Thoracic aorta (tissue), 2 donors: ENCODE data around the gene RAB40B. TPM values are rescaled to one million over a fixed set of nuclear protein-coding genes. Genes with fewer than 3 reads are reported as not detected.

Source experiments
- ATAC-seq: fragments of 150-250 bp; one replicate; pipeline ENCODE4 v1.8.0; 2017; ENCODE audit warnings: low read depth; ENCODE audit not compliant: insufficient number of reproducible peaks, low FRiP score
- DNase-seq: peaks from one replicate; pipeline ENCODE4 v3.0.0-alpha.2; 2020; ENCODE audit warnings: low spot score
- H3K27ac ChIP-seq, 2 donors: fragments of 200-600 bp; sonication (generic); 1 replicate in 1 of 2; 2 replicates in 1 of 2; pipeline ENCODE4 v1.5.1; 2016; ENCODE audit warnings: mild to moderate bottlenecking in 2 of 2, moderate library complexity in 2 of 2
- H3K27me3 ChIP-seq: fragments of 200-600 bp; sonication (generic); replicated peaks from 2 replicates; pipeline ENCODE4 v1.6.0; 2016; ENCODE audit warnings: mild to moderate bottlenecking; ENCODE audit not compliant: insufficient read depth
- H3K36me3 ChIP-seq: fragments of 200-600 bp; sonication (generic); one replicate; pipeline ENCODE4 v1.5.1; 2016
- H3K4me1 ChIP-seq, 2 donors: fragments of 200-600 bp; sonication (generic); 1 replicate in 1 of 2; 2 replicates in 1 of 2; pipeline versions ENCODE4 v1.5.1 to v1.6.0; 2016; ENCODE audit warnings: low read depth in 2 of 2, mild to moderate bottlenecking in 1 of 2; ENCODE audit not compliant: control insufficient read depth in 1 of 2
- H3K4me3 ChIP-seq: fragments of 200-600 bp; sonication (generic); 2 replicates; pipeline ENCODE4 v1.5.1; 2016; ENCODE audit warnings: mild to moderate bottlenecking
- H3K9me3 ChIP-seq: fragments of 200-600 bp; sonication (generic); 2 replicates; pipeline ENCODE4 v1.5.1; 2016
- total RNA-seq, 2 donors: library from RNA; depleted of rRNA; stranded (reverse); fragments of >200 nt; gene quantifications; one replicate each; pipeline versions ENCODE4 v1.1.0 to v1.2.3, GENCODE V29; 2016
- TF ChIP-seq, protein P1 (sequence below): fragments of 200-600 bp; sonication (generic); IDR thresholded peaks from one replicate; pipeline ENCODE4 v1.5.1; 2019; ENCODE audit warnings: antibody characterized with exemption

RAB40B gene
- total RNA-seq, 2 donors from 2014 or later = 17.3 to 21.1 TPM

DNA sequence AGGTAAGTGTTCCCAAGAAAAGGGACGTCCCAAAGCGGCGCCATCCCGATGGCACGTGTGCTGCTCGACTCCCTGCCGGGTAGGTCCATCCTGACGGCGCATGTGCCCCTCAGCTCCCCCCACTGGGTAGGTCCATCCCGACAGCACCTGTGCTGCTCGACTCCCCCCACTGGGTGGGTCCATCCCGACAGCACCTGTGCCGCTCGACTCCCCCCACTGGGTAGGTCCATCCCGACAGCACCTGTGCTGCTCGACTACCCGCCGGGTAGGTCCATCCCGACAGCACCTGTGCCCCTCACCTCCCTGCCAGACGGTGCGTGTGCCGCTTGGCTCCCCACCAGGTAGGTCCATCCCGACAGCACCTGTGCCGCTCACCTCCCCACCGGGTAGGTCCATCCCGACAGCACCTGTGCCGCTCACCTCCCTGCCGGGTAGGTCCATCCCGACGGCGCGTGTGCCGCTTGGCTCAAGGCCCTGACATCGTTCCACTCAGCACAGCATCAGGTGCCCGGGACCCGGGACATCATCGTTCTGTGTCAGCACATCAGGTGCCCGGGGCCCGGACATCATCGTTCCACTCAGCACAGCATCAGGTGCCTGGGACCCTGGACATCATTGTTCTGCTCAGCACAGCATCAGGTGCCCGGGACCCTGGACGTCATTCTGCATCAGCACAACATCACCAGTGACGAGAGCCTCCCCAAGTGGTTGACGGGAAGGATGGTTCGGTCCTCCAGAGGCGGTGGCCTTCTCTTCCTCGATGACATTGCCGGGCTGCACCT is 31.2 kb upstream of the RAB40B start:
- ATAC-seq (no peak), DNase-seq (no peak)
- Histone ChIP-seq H3K36me3 (peaks cover 7% of the 10 kb centered on the region), H3K27me3 (no peaks in the 10 kb centered on the region), H3K4me3 (no peak overlapping the region), H3K27ac (no peak overlapping the region), H3K4me1 (peaks cover 0 to 4% of the 10 kb centered on the region in 2 donors), H3K9me3 (no peaks in the 10 kb centered on the region)
- TF ChIP-seq, protein P1, sequence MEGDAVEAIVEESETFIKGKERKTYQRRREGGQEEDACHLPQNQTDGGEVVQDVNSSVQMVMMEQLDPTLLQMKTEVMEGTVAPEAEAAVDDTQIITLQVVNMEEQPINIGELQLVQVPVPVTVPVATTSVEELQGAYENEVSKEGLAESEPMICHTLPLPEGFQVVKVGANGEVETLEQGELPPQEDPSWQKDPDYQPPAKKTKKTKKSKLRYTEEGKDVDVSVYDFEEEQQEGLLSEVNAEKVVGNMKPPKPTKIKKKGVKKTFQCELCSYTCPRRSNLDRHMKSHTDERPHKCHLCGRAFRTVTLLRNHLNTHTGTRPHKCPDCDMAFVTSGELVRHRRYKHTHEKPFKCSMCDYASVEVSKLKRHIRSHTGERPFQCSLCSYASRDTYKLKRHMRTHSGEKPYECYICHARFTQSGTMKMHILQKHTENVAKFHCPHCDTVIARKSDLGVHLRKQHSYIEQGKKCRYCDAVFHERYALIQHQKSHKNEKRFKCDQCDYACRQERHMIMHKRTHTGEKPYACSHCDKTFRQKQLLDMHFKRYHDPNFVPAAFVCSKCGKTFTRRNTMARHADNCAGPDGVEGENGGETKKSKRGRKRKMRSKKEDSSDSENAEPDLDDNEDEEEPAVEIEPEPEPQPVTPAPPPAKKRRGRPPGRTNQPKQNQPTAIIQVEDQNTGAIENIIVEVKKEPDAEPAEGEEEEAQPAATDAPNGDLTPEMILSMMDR = no peak

DNA sequence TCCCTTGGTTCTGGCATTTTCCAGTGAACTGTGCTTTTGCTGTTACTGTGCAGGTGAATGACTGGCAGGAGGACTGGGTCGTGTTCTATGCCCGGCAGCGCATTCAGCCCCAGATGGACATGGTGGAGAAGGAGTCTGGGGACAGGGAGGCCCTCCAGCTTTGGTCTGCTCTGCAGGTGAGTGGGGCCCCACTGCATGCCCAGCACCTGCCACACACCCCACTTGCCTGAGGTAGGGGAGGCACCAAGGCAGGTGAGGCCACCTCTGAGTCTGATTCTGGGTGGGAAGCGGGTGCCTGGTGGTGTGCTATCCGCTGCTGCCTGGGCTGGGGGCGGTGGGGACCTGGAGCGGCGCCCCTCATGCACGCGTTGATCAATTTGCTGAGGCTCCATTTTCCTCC is 27.9 kb upstream of the RAB40B start:
- H3K4me3 ChIP-seq = no peak overlapping the region
- H3K36me3 ChIP-seq = peaks cover 24% of the 10 kb centered on the region
- ATAC-seq (no peak), DNase-seq (no peak)
- H3K27ac ChIP-seq = no peak overlapping the region
- H3K9me3 ChIP-seq = no peaks in the 10 kb centered on the region
- no peaks in the 10 kb centered on the region for H3K4me1 ChIP-seq
- no peaks in the 10 kb centered on the region for H3K27me3 ChIP-seq
- TF ChIP-seq, protein P1 = no peak

DNA sequence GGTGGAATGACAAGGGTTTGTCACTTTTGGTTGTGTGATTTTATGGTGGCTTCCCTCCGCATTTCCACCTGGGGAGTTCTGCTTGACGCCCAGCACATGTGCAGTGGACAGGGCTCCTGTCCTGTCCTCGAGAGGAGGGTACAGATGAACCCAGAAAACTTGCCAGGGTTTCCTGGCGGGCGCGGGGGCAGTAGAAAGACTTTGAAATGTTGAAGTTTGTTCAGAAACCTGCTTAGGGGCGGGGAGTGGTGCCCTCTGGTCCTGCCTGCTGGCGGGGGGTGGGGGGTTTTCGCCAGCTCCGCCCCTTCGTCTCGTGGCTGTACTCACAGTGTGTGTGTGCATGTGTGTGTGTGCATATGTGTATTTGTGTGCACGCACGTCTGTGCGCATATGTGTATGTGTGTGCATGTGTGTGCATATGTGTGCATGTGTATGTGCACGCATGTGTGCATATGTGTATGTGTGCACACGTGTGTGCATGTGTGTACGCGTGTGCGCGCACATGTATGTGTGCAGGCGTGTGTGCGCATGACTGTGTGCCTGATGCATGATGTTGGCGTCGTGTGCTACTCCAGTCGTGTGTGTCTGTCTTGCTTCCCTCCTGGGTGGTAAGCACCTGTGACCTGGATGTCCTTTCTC is 24.8 kb upstream of the RAB40B start:
- Histone ChIP-seq H3K36me3 (peaks cover 25% of the 10 kb centered on the region), H3K27ac (no peak overlapping the region), H3K4me1 (peaks cover 0 to 2% of the 10 kb centered on the region in 2 donors), H3K9me3 (no peaks in the 10 kb centered on the region), H3K4me3 (no peak overlapping the region), H3K27me3 (no peaks in the 10 kb centered on the region)
- ATAC-seq (no peak), DNase-seq (no peak)
- TF ChIP-seq, protein P1 = no peak

DNA sequence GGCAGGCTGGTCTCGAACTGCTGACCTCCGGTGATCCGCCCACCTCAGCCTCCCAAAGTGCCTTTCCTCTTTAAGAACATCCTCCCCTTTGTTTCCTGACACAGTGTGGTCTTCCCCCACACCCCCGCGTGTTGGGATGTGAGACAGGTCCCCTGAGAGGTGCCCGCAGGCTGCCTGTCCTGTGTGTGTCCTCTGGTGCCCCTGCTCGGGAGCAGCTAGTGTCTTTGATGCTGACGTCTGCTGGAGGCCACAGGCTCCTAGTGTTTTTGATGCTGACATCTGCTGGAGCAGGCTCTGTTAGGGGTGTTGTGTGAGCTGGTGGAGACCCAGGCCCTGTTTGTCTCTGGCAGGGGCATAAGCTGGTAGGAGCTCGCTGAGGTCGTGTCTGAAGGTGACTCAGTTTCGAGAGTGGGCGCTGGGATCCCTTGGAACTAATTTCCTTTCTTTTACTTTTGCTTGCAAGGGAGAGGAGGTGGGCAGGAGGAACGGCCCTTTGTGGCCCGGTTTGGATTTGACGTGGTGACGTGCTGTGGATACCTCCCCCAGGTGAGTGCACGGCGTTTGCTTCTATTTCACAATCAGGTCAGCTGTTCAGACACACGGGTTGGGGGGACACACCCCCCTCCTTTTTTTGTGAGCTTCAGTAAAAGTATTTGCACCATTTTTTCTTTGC is 24.0 kb upstream of the RAB40B start:
- Histone ChIP-seq H3K27me3 (no peaks in the 10 kb centered on the region), H3K36me3 (peaks cover 25% of the 10 kb centered on the region), H3K9me3 (no peaks in the 10 kb centered on the region), H3K27ac (no peak overlapping the region), H3K4me1 (peaks cover 4 to 10% of the 10 kb centered on the region in 2 donors), H3K4me3 (no peak overlapping the region)
- no peak for DNase-seq
- TF ChIP-seq, protein P1 = no peak
- no peak for ATAC-seq

DNA sequence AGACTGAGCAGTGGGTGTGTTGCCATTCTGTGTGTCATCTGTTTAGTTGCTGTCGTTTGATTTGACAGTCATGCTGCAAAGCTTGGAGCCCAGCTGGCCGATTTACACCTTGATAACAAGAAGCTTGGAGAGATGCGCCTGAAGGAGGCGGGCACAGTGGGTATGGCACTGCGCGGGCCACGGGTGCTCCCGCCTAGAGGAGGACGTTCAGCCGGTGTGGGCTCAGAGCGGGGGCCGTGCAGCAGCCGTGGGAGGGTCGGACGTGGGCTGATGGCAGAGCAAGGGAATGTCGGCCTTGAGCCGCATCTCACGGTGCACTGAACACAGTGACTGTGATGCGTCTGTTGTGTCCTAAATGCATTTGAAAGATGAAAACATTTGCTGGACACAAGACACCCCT is 21.7 kb upstream of the RAB40B start:
- Histone ChIP-seq H3K36me3 (peaks cover 22% of the 10 kb centered on the region), H3K4me3 (no peak overlapping the region), H3K27me3 (no peaks in the 10 kb centered on the region), H3K27ac (no peak overlapping the region), H3K4me1 (peaks cover 4 to 20% of the 10 kb centered on the region in 2 donors), H3K9me3 (no peaks in the 10 kb centered on the region)
- TF ChIP-seq, protein P1 = no peak
- ATAC-seq = no peak
- no peak for DNase-seq
